ENCODE data around the gene PREX1. TPM values are rescaled to one million over a fixed set of nuclear protein-coding genes. Genes with fewer than 3 reads are reported as not detected.

The PREX1 gene
- total and polyA plus RNA-seq, 2 donors from 2014 or later = 8.5 to 38.2 TPM

GRCh38 chr20:48807586-48808381 lies 20.0 kb downstream of the PREX1 start:
- H3K27me3 ChIP-seq (ENCODE audit: control insufficient read depth, insufficient read depth, low read length) = no peaks in the 10 kb centered on the region
- TF ChIP-seq, protein P1, sequence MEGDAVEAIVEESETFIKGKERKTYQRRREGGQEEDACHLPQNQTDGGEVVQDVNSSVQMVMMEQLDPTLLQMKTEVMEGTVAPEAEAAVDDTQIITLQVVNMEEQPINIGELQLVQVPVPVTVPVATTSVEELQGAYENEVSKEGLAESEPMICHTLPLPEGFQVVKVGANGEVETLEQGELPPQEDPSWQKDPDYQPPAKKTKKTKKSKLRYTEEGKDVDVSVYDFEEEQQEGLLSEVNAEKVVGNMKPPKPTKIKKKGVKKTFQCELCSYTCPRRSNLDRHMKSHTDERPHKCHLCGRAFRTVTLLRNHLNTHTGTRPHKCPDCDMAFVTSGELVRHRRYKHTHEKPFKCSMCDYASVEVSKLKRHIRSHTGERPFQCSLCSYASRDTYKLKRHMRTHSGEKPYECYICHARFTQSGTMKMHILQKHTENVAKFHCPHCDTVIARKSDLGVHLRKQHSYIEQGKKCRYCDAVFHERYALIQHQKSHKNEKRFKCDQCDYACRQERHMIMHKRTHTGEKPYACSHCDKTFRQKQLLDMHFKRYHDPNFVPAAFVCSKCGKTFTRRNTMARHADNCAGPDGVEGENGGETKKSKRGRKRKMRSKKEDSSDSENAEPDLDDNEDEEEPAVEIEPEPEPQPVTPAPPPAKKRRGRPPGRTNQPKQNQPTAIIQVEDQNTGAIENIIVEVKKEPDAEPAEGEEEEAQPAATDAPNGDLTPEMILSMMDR (IDR thresholded peaks at IDR 0.05; ENCODE audit: borderline replicate concordance, extremely low read depth, insufficient read depth) = no peak
- no peaks in the 10 kb centered on the region for H3K9me3 ChIP-seq (ENCODE audit: control insufficient read depth in 2 of 3, insufficient read depth in 1 of 3, low read length in 3 of 3)
- peak overlapping the region in 1 of 2 donors; percentile 23 for H3K27ac ChIP-seq (ENCODE audit: low read depth in 2 of 2, low read length in 2 of 2)
- DNase-seq = no peak
- H3K9ac ChIP-seq (ENCODE audit: low read length in 3 of 3) = no peak overlapping the region
- no peak for FAIRE-seq
- H3K4me3 ChIP-seq (ENCODE audit: low read length in 3 of 3) = no peak overlapping the region
- intact Hi-C loops (cut with DNase I) = no loop called here
- H3K36me3 ChIP-seq (ENCODE audit: control insufficient read depth in 2 of 3, insufficient read depth in 3 of 3, low read length in 3 of 3) = no peaks in the 10 kb centered on the region
- H3K4me1 ChIP-seq (ENCODE audit: control insufficient read depth in 2 of 3, insufficient read depth in 2 of 3, low read depth in 1 of 3, low read length in 3 of 3) = peaks cover 0 to 5% (median 0%) of the 10 kb centered on the region in 3 donors

DNA sequence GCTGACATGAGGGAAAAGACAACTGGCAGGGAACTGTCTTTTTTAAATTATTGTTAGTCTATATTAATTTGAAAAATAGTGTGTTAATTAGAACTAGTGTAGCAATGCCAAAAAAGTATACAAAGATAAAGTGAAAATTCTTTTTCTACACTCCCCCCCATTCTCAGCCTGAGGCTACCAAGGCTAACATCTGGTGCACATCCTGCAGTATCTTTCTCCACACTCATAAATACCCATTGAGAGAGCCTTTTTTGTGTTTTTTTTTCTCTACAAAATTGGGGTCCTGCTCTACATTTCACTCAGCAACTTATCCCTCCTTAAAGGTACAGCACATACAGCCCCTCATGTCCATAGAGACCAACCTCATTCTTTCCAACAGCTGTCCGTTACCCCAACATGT lies 20.7 kb downstream of the PREX1 start:
- Histone ChIP-seq H3K9me3 (ENCODE audit: control insufficient read depth in 2 of 3, insufficient read depth in 1 of 3, low read length in 3 of 3) (no peaks in the 10 kb centered on the region), H3K4me1 (ENCODE audit: control insufficient read depth in 2 of 3, insufficient read depth in 2 of 3, low read depth in 1 of 3, low read length in 3 of 3) (peaks cover 0 to 5% (median 0%) of the 10 kb centered on the region in 3 donors), H3K4me3 (ENCODE audit: low read length in 3 of 3) (no peak overlapping the region), H3K9ac (ENCODE audit: low read length in 3 of 3) (no peak overlapping the region), H3K36me3 (ENCODE audit: control insufficient read depth in 2 of 3, insufficient read depth in 3 of 3, low read length in 3 of 3) (no peaks in the 10 kb centered on the region), H3K27me3 (ENCODE audit: control insufficient read depth, insufficient read depth, low read length) (no peaks in the 10 kb centered on the region), H3K27ac (ENCODE audit: low read depth in 2 of 2, low read length in 2 of 2) (no peak overlapping the region)
- DNase-seq (no peak), FAIRE-seq (no peak)
- intact Hi-C loops (cut with DNase I) = no loop called here
- TF ChIP-seq, protein P1 (IDR thresholded peaks at IDR 0.05; ENCODE audit: borderline replicate concordance, extremely low read depth, insufficient read depth) = no peak

DNA sequence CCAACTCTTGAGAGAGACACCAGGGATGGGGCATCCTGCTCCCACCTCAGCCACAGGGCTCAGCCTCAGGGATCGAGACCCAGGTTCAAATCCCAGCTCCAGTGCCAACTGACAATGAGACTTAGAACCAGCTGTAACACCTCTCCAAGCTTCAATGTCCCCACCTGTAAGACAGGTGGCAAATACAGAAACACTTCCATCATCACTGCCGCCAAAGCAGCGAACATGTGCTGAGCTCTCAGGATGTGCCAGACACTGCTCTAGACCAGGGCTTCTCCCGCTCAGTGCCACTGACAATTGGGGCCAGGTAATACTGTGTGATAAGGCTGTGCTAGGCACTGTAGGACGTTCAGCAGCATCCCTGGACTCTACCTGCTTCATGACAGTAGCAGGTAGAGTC lies 22.1 kb downstream of the PREX1 start:
- Histone ChIP-seq H3K27me3 (ENCODE audit: control insufficient read depth, insufficient read depth, low read length) (no peaks in the 10 kb centered on the region), H3K27ac (ENCODE audit: low read depth in 2 of 2, low read length in 2 of 2) (no peak overlapping the region), H3K4me1 (ENCODE audit: control insufficient read depth in 2 of 3, insufficient read depth in 2 of 3, low read depth in 1 of 3, low read length in 3 of 3) (peaks cover 0 to 5% (median 0%) of the 10 kb centered on the region in 3 donors), H3K4me3 (ENCODE audit: low read length in 3 of 3) (no peak overlapping the region), H3K9ac (ENCODE audit: low read length in 3 of 3) (no peak overlapping the region), H3K9me3 (ENCODE audit: control insufficient read depth in 2 of 3, insufficient read depth in 1 of 3, low read length in 3 of 3) (no peaks in the 10 kb centered on the region), H3K36me3 (ENCODE audit: control insufficient read depth in 2 of 3, insufficient read depth in 3 of 3, low read length in 3 of 3) (no peaks in the 10 kb centered on the region)
- FAIRE-seq = no peak
- no peak for DNase-seq
- TF ChIP-seq, protein P1 (IDR thresholded peaks at IDR 0.05; ENCODE audit: borderline replicate concordance, extremely low read depth, insufficient read depth) = no peak
- intact Hi-C loops (cut with DNase I) = no loop called here

Data from kidney (tissue), 14 donors.